Left colon (tissue), 2 donors: Measurements from ENCODE around the gene PLSCR5. TPM values are rescaled to one million over a fixed set of nuclear protein-coding genes. Genes with fewer than 3 reads are reported as not detected.

Experiments used
- total RNA-seq, 2 donors: library from RNA; stranded (reverse); fragmentation: NEBNext Ultra II Directional; extraction: Animal tissue kit (Norgen Biotek cat#: 25700); gene quantifications; one replicate each; pipeline ENCODE4 v1.2.1, GENCODE V29; 2021
- donor health status: DM: no; HTN: no; CAD: no.
- donor health status: DM: yes; HTN: yes; CAD: no.

The PLSCR5 gene
- total RNA-seq, 2 donors from 2014 or later: not detected

Other genes starting within 250 kb of the PLSCR5 start
- gene PLSCR2, start 135.8 kb downstream of the PLSCR5 start, total RNA-seq: 1 to 10 TPM in 1 of 2 donors, under 1 TPM in 1; 0.70 to 2.7 TPM
- gene PLSCR1, start 60.7 kb downstream of the PLSCR5 start, total RNA-seq: 100 to 1,000 TPM; 168 to 292 TPM